GM23338 (cell line): ENCODE results near the gene KIF18B. TPM values are rescaled to one million over a fixed set of nuclear protein-coding genes. Genes with fewer than 3 reads are reported as not detected.
A peak's percentile ranks its signal among the peaks of the same experiment; 100 is the strongest.

Experiments
- ATAC-seq: fragments of 200-7000 bp; cut with Tn5 transposase; 3 replicates; pipeline ENCODE4 v1.9.1; 2020
- DNase-seq: peaks from one replicate; pipeline ENCODE4 v3.0.0-alpha.2; 2015; ENCODE audit warnings: low spot score
- H2AFZ ChIP-seq: fragments of 200-600 bp; sonication (generic); 2 replicates; pipeline ENCODE4 v1.8.0; 2016; ENCODE audit warnings: antibody characterized with exemption, mild to moderate bottlenecking, moderate library complexity
- H3F3A ChIP-seq: fragments of 200-600 bp; sonication (generic); replicated peaks from 2 replicates; pipeline ENCODE4 v1.8.0; 2017; ENCODE audit warnings: antibody characterized with exemption, mixed run types, low read depth
- H3K27ac ChIP-seq: fragments of 200-600 bp; sonication (generic); 2 replicates; pipeline ENCODE4 v1.6.1; 2016; ENCODE audit warnings: low read depth
- H3K27me3 ChIP-seq: fragments of 200-600 bp; sonication (generic); 2 replicates; pipeline ENCODE4 v1.8.0; 2016; ENCODE audit warnings: mild to moderate bottlenecking, mixed run types, moderate library complexity; ENCODE audit not compliant: insufficient read depth
- H3K36me3 ChIP-seq: fragments of 200-600 bp; sonication (generic); 2 replicates; pipeline ENCODE4 v1.8.0; 2016; ENCODE audit warnings: mild to moderate bottlenecking; ENCODE audit not compliant: insufficient read depth
- H3K4me1 ChIP-seq: fragments of 200-600 bp; sonication (generic); 2 replicates; pipeline ENCODE4 v1.8.0; 2016; ENCODE audit warnings: mild to moderate bottlenecking, moderate library complexity; ENCODE audit not compliant: insufficient read depth
- H3K4me2 ChIP-seq: fragments of 200-600 bp; sonication (generic); 2 replicates; pipeline ENCODE4 v1.7.1; 2017; ENCODE audit warnings: mixed run types
- H3K4me3 ChIP-seq: fragments of 200-600 bp; sonication (generic); 2 replicates; pipeline ENCODE4 v1.6.1; 2016; ENCODE audit warnings: mixed run types
- H3K79me2 ChIP-seq: fragments of 200-600 bp; sonication (generic); replicated peaks from 2 replicates; pipeline ENCODE4 v1.8.0; 2017; ENCODE audit warnings: mild to moderate bottlenecking; ENCODE audit not compliant: insufficient read depth
- H3K9me2 ChIP-seq: fragments of 200-600 bp; sonication (generic); 2 replicates; pipeline ENCODE4 v1.8.0; 2017; ENCODE audit not compliant: insufficient read depth
- H4K20me1 ChIP-seq: fragments of 200-600 bp; sonication (generic); replicated peaks from 2 replicates; pipeline ENCODE4 v1.8.0; 2017; ENCODE audit warnings: mild to moderate bottlenecking; ENCODE audit not compliant: insufficient read depth
- H3K27ac Mint-ChIP-seq: 2 replicates; pipeline ENCODE4 v1.8.0; 2020; ENCODE audit warnings: inconsistent platforms, mild to moderate bottlenecking, moderate library complexity, mixed read lengths
- H3K27me3 Mint-ChIP-seq: 3 replicates; pipeline ENCODE4 v1.8.0; 2022; ENCODE audit warnings: low read depth, mild to moderate bottlenecking, moderate library complexity, mixed read lengths, inconsistent platforms; ENCODE audit not compliant: insufficient read depth, poor library complexity
- H3K36me3 Mint-ChIP-seq: 3 replicates; pipeline ENCODE4 v1.8.0; 2021; ENCODE audit warnings: low read depth, mild to moderate bottlenecking, inconsistent platforms, moderate library complexity, mixed read lengths
- H3K4me1 Mint-ChIP-seq: 3 replicates; pipeline ENCODE4 v1.8.0; 2020; ENCODE audit warnings: mild to moderate bottlenecking, inconsistent platforms, mixed read lengths
- H3K4me3 Mint-ChIP-seq: 3 replicates; pipeline ENCODE4 v1.8.0; 2021; ENCODE audit warnings: moderate library complexity, mild to moderate bottlenecking, inconsistent platforms, mixed read lengths
- H3K9me3 Mint-ChIP-seq: 3 replicates; pipeline ENCODE4 v1.8.0; 2020; ENCODE audit warnings: moderate library complexity, mild to moderate bottlenecking, inconsistent platforms, mixed read lengths
- EZH2phosphoT487 ChIP-seq: fragments of 200-600 bp; sonication (generic); IDR thresholded peaks from one replicate; pipeline ENCODE4 v1.8.1; 2018; ENCODE audit warnings: antibody characterized with exemption; ENCODE audit not compliant: unreplicated experiment
- NANOG ChIP-seq: IDR thresholded peaks from 2 replicates; pipeline ENCODE4 v1.6.1; 2016; ENCODE audit warnings: antibody characterized with exemption, borderline replicate concordance
- POLR2AphosphoS5 ChIP-seq: IDR thresholded peaks from 2 replicates; pipeline ENCODE4 v1.6.1; 2016; ENCODE audit warnings: antibody characterized with exemption, low read depth
- ZNF331 ChIP-seq: fragments of 250-450 bp; sonication (Bioruptor Pico); IDR thresholded peaks from 2 replicates; pipeline ENCODE4 v1.5.0; 2020; ENCODE audit warnings: low read depth, mild to moderate bottlenecking, moderate library complexity
- polyA plus RNA-seq: library from polyadenylated mRNA; unstranded; fragments of >200 nt; fragmentation: Nextera tagmentation; extraction: Ambion mirVana; gene quantifications from 2 replicates; pipeline ENCODE4 v1.2.1, GENCODE V29; 2016
- total RNA-seq: library from RNA; depleted of rRNA; stranded (reverse); fragments of >200 nt; shearing (Covaris generic); gene quantifications from 2 replicates; pipeline ENCODE4 v1.2.3, GENCODE V29; 2014
- TF ChIP-seq, protein P1 (sequence below): IDR thresholded peaks from one replicate; pipeline ENCODE4 v1.6.1; 2018; ENCODE audit warnings: antibody characterized with exemption; ENCODE audit not compliant: unreplicated experiment
- TF ChIP-seq, protein P2 (sequence below): IDR thresholded peaks from 2 replicates; pipeline ENCODE4 v1.6.1; 2016; ENCODE audit warnings: antibody characterized with exemption
- TF ChIP-seq, protein P3 (sequence below), 2 experiments: fragments of 200-600 bp in 1 of 2; sonication (generic) in 1 of 2; conservative IDR thresholded peaks; 2 replicates each; pipeline versions ENCODE4 v1.5.1 to v1.6.1; 2016 to 2017; ENCODE audit warnings: antibody characterized with exemption in 2 of 2, low read depth in 2 of 2, mild to moderate bottlenecking in 2 of 2, moderate library complexity in 1 of 2

The KIF18B gene
- total and polyA plus RNA-seq, 2 experiments from 2014 or later: 14.1 to 28.4 TPM

DNA sequence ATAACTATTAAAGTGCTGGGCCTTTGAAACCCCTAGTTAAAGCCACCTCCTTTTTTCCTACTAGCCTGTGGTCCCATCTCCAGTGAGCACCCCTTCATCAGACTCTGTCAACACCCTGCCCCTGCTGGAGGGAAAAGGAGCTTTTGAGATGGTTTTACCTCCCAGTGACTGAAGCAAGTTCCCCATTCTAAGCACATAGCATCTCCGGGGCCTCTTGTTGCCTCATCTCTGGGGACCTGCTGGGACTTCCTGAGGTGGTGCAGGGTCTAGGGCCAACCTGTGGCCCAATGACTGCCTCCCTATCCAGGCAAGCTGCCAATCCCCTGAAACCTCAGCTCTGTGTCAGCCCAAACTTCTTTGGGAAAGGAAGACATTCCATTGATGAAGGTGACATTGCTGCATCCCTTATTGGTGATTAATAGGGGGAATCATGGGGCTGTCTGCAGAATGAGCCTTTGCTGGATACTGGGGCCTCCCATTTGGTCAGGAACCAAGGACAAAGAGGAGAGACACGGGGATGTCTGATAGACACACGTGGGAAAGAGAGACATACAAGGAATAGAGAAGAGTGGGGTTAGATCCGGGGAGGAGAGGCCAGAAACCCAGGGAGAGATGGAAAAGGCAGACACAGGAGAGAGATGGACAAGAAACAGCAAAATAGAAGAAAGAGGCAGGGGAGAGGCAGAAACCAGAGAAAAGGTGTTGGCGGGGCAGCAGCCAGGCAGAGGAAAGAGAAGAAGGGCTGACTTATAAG is 18.1 kb upstream of the KIF18B start (continued):
- TF ChIP-seq, protein P1, sequence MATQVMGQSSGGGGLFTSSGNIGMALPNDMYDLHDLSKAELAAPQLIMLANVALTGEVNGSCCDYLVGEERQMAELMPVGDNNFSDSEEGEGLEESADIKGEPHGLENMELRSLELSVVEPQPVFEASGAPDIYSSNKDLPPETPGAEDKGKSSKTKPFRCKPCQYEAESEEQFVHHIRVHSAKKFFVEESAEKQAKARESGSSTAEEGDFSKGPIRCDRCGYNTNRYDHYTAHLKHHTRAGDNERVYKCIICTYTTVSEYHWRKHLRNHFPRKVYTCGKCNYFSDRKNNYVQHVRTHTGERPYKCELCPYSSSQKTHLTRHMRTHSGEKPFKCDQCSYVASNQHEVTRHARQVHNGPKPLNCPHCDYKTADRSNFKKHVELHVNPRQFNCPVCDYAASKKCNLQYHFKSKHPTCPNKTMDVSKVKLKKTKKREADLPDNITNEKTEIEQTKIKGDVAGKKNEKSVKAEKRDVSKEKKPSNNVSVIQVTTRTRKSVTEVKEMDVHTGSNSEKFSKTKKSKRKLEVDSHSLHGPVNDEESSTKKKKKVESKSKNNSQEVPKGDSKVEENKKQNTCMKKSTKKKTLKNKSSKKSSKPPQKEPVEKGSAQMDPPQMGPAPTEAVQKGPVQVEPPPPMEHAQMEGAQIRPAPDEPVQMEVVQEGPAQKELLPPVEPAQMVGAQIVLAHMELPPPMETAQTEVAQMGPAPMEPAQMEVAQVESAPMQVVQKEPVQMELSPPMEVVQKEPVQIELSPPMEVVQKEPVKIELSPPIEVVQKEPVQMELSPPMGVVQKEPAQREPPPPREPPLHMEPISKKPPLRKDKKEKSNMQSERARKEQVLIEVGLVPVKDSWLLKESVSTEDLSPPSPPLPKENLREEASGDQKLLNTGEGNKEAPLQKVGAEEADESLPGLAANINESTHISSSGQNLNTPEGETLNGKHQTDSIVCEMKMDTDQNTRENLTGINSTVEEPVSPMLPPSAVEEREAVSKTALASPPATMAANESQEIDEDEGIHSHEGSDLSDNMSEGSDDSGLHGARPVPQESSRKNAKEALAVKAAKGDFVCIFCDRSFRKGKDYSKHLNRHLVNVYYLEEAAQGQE: no peak
- TF ChIP-seq, protein P2, sequence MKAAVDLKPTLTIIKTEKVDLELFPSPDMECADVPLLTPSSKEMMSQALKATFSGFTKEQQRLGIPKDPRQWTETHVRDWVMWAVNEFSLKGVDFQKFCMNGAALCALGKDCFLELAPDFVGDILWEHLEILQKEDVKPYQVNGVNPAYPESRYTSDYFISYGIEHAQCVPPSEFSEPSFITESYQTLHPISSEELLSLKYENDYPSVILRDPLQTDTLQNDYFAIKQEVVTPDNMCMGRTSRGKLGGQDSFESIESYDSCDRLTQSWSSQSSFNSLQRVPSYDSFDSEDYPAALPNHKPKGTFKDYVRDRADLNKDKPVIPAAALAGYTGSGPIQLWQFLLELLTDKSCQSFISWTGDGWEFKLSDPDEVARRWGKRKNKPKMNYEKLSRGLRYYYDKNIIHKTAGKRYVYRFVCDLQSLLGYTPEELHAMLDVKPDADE: no peak
- TF ChIP-seq NANOG: no peak
- no peak for TF ChIP-seq ZNF331
- TF ChIP-seq POLR2AphosphoS5: no peak
- no peak for TF ChIP-seq EZH2phosphoT487

DNA sequence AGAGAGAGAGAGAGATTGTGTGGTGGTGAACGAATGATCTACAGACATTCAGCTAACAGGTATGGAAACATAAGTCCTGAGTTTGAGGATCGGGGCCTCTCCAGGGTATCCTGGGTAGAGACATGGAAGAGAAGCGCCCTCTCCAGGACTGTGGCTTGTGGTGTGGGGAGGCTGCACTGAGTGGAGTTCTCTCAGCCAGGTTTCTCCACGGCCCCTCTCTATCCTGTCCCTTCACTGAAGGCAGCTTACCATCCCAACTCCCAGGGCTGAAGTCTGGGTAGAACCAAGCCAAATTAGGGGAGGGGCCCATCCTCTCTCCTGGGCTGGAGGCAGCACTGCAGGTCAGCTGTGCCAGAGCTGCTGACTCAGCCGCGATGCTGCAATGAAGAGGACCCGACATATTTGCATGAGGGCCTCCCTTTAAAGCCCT is 14.4 kb upstream of the KIF18B start:
- H3K27me3 Mint-ChIP-seq: peaks cover 45% of the 10 kb centered on the region
- no peak overlapping the region for H3K27ac Mint-ChIP-seq
- Histone ChIP-seq H3K27me3 (peaks cover 79% of the 10 kb centered on the region), H3K79me2 (no peaks in the 10 kb centered on the region), H2AFZ (no peak overlapping the region), H3K36me3 (no peaks in the 10 kb centered on the region), H3K4me1 (peaks cover 11% of the 10 kb centered on the region; the same call in 1 of the 2 replicates), H3K27ac (no peak overlapping the region), H4K20me1 (no peaks in the 10 kb centered on the region), H3F3A (peaks cover 9% of the 10 kb centered on the region; the same call in 1 of the 2 replicates), H3K4me3 (no peak overlapping the region), H3K9me2 (no peaks in the 10 kb centered on the region), H3K4me2 (no peak overlapping the region)
- no peaks in the 10 kb centered on the region; the same call in 2 of the 3 replicates for H3K9me3 Mint-ChIP-seq
- DNase-seq (peak; percentile 73), ATAC-seq (peak; percentile 79)
- H3K4me3 Mint-ChIP-seq: no peak overlapping the region
- no peak for TF ChIP-seq POLR2AphosphoS5
- TF ChIP-seq, protein P3, sequence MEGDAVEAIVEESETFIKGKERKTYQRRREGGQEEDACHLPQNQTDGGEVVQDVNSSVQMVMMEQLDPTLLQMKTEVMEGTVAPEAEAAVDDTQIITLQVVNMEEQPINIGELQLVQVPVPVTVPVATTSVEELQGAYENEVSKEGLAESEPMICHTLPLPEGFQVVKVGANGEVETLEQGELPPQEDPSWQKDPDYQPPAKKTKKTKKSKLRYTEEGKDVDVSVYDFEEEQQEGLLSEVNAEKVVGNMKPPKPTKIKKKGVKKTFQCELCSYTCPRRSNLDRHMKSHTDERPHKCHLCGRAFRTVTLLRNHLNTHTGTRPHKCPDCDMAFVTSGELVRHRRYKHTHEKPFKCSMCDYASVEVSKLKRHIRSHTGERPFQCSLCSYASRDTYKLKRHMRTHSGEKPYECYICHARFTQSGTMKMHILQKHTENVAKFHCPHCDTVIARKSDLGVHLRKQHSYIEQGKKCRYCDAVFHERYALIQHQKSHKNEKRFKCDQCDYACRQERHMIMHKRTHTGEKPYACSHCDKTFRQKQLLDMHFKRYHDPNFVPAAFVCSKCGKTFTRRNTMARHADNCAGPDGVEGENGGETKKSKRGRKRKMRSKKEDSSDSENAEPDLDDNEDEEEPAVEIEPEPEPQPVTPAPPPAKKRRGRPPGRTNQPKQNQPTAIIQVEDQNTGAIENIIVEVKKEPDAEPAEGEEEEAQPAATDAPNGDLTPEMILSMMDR (conservative IDR thresholded peaks at IDR 0.05; ENCODE audit: low read depth in 2 of 2): peak; percentile 50 to 70
- peaks cover 20% of the 10 kb centered on the region for H3K4me1 Mint-ChIP-seq
- no peaks in the 10 kb centered on the region; the same call in 2 of the 3 replicates for H3K36me3 Mint-ChIP-seq
